GM12872 (cell line): ENCODE results near the gene POU2AF1.

Source experiments
- TF ChIP-seq, protein P1 (sequence below): IDR thresholded peaks from 3 replicates; pipeline ENCODE4 v1.5.1; 2011; ENCODE audit warnings: low read depth, mild to moderate bottlenecking, low read length, moderate library complexity; ENCODE audit not compliant: insufficient read depth

Gene POU2AF1

DNA sequence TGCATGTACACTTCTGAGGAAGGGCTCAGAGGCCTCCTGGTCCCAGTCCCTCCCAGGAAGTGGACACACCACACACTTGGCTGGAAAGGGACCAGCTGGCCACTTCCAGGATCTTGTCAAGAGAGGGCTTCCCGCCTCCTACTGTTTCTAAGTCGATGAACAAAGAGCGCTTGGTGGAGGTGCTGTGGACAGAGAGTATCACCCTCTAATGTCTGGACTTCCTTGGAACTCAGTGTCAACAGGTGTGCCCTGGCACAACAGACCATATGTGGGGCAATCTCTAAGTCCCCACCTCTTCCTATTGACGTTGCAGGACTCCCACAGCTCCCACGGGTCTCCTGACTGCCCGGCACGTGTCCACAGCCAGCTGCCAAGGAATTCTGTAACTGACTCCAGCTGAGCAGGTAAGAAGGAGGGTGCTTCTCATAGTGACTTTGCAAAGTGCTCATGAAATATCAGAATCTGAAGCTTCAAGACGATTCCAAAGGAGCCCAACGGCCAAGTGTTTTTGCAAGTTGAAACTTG lies 16.1 kb downstream of the POU2AF1 start:
- TF ChIP-seq, protein P1, sequence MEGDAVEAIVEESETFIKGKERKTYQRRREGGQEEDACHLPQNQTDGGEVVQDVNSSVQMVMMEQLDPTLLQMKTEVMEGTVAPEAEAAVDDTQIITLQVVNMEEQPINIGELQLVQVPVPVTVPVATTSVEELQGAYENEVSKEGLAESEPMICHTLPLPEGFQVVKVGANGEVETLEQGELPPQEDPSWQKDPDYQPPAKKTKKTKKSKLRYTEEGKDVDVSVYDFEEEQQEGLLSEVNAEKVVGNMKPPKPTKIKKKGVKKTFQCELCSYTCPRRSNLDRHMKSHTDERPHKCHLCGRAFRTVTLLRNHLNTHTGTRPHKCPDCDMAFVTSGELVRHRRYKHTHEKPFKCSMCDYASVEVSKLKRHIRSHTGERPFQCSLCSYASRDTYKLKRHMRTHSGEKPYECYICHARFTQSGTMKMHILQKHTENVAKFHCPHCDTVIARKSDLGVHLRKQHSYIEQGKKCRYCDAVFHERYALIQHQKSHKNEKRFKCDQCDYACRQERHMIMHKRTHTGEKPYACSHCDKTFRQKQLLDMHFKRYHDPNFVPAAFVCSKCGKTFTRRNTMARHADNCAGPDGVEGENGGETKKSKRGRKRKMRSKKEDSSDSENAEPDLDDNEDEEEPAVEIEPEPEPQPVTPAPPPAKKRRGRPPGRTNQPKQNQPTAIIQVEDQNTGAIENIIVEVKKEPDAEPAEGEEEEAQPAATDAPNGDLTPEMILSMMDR: no peak

DNA sequence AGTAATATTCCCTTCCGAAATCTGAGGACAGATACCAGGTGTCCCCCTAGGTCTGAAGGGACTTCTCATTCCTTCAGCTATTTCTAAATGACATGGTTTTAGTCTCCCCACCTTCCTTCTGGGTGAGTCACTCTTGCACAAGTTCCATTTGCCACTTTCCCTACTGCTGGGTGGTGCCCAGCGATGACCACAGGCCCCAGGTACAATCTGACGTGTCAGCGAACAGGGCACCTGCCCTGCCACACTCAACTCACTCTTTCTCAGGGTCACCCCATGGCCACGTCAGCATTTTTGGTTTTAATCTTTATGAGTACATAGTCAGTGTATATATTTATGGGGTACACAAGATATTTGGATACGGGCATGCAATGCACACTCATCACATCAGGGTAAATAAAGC lies 17.2 kb downstream of the POU2AF1 start:
- TF ChIP-seq, protein P1: no peak

- TF ChIP-seq, protein P1: no peak
Observed at GRCh38 chr11:111361052-111361801, 17.8 kb downstream of the POU2AF1 start.

DNA sequence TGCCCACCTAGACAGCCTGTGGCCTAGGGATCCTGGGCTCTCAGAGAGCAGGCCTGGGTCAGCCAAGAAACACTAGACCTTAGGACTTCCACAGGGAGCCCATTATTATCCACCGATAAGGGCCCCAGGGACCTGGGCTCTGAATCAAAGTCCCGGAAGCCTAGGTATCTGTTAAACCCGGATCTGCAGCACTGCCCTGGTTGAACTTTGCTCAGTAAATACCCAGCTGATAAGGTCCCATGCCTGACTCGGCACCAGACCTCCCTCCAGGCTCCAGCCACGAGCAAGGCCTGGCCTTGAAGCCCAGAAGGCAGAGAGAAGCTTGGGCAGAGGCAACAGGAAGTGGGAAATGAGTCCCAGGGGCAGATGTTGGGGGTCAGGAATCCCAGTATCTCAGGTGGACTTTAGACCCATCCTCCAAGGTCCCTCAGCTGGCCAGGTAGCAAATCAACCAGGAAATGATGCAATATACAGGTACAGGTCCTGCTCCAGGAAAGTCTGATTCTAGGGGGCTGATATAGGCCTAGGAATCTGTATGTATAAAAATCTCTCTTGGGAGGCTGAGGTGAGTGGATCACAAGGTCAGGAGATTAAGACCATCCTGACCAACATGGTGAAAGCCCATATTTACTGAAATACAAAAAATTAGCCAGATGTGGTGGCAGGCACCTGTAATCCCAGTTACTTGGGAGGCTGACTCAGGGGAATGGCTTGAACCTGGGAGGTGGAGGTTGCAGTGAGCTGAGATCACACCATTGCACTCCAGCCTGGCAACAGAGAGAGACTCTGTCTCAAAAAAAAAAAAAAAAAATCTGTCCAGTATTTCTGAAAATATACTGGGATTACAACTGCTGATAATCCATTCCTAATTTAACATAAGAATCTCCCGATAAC lies 18.7 kb downstream of the POU2AF1 start:
- TF ChIP-seq, protein P1: no peak

DNA sequence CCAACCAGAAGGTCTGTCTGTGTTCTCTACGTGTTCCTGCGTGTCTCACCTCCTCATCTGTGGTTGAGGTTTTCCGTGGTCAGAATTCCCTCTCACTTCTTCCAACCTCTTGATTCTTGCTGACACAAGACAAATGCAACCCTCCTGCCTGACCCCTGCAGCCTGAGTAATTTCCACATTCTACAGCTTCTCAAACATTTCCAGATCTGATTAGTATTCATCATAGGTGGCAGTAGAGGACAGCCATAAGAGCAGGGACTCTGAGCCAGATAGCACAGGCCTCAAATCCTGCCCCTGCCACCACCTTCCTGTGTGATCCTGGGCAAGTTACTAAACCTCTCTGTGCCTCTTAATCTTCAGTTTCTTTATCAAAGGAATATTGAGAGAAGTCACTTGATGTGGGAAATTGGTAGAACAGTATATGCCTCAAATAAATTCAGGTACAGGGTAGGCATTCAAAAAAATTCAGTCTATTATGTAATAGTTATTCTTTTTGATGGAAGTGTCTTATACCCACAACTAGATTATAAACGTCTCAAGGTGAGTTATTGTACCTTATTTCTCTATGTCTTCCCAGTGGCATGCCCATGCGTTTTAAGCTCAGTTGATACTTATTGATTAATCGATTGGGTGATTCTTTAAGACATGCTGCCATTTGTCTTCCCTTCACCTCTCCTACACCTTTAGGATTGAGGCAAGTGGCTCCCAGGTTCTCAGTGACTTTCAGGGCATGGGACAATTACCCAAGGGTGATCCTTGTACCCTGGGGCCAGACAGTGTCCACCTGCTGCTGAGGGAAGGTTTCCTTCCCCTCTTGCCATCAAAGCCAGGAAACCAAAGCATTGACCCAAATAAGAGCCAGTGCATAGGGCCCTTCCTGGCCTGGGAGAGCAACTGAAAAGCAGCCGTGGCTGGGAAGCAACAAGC lies 19.6 kb downstream of the POU2AF1 start:
- TF ChIP-seq, protein P1: no peak

GRCh38 chr11:111358038-111359001 lies 20.8 kb downstream of the POU2AF1 start:
- TF ChIP-seq, protein P1: no peak
